GM21447 (cell line): Measurements from ENCODE around the gene GNAI3.

ENCODE experiments used
- ATAC-seq: cut with Tn5 transposase; IDR thresholded peaks from one replicate; pipeline ENCODE4 v1.9.1; 2021; ENCODE audit not compliant: unreplicated experiment

GNAI3 gene

GRCh38 chr1:109543988-109544735 lies 4.3 kb upstream of the GNAI3 start:
- no peak for ATAC-seq

GRCh38 chr1:109546311-109547109 lies 1.9 kb upstream of the GNAI3 start:
- ATAC-seq = peak; percentile 36

- ATAC-seq = peak; percentile 4
These were observed 723 bp upstream of the GNAI3 start for GRCh38 chr1:109547463-109548320.

GRCh38 chr1:109556563-109556962 lies 8.1 kb downstream of the GNAI3 start:
- ATAC-seq = no peak

GRCh38 chr1:109557520-109557919 lies 9.1 kb downstream of the GNAI3 start:
- no peak for ATAC-seq

GRCh38 chr1:109559995-109560394 lies 11.6 kb downstream of the GNAI3 start:
- ATAC-seq = no peak

GRCh38 chr1:109564194-109564878 lies 15.9 kb downstream of the GNAI3 start:
- ATAC-seq = no peak

- no peak for ATAC-seq
These were observed 16.8 kb downstream of the GNAI3 start for GRCh38 chr1:109565241-109565640.

- no peak for ATAC-seq
These were observed 18.6 kb downstream of the GNAI3 start for GRCh38 chr1:109566982-109567381.

GRCh38 chr1:109567877-109568672 lies 19.7 kb downstream of the GNAI3 start:
- ATAC-seq = no peak

GRCh38 chr1:109569323-109569722 lies 20.9 kb downstream of the GNAI3 start:
- no peak for ATAC-seq

- no peak for ATAC-seq
These were observed 22.0 kb downstream of the GNAI3 start for GRCh38 chr1:109570414-109570813.

- no peak for ATAC-seq
These were observed 25.4 kb downstream of the GNAI3 start for GRCh38 chr1:109573785-109574184.

GRCh38 chr1:109578947-109579443 lies 30.6 kb downstream of the GNAI3 start:
- ATAC-seq = no peak

GRCh38 chr1:109579491-109579890 lies 31.1 kb downstream of the GNAI3 start:
- no peak for ATAC-seq

GRCh38 chr1:109582021-109582420 lies 33.6 kb downstream of the GNAI3 start:
- no peak for ATAC-seq

- no peak for ATAC-seq
These were observed 36.4 kb downstream of the GNAI3 start for GRCh38 chr1:109584766-109585165.

GRCh38 chr1:109586055-109586454 lies 37.6 kb downstream of the GNAI3 start:
- ATAC-seq = no peak

- no peak for ATAC-seq
These were observed 40.8 kb downstream of the GNAI3 start for GRCh38 chr1:109589177-109589576.

- no peak for ATAC-seq
These were observed 41.3 kb downstream of the GNAI3 start for GRCh38 chr1:109589679-109590078.
